HG03139 (cell line): ENCODE results near the gene LGALS3.

Experiments
- ATAC-seq: cut with Tn5 transposase; IDR thresholded peaks from one replicate; pipeline ENCODE4 v1.9.1; 2021; ENCODE audit not compliant: unreplicated experiment

LGALS3 gene

GRCh38 chr14:55180434-55180833 lies 51.4 kb downstream of the LGALS3 start:
- peak; percentile 75 for ATAC-seq

GRCh38 chr14:55188686-55189295 lies 59.7 kb downstream of the LGALS3 start:
- ATAC-seq: no peak

GRCh38 chr14:55190906-55191202 lies 61.8 kb downstream of the LGALS3 start:
- ATAC-seq: no peak

- peak; percentile 96 for ATAC-seq
Measured at GRCh38 chr14:55191203-55192053, 62.4 kb downstream of the LGALS3 start, which contains the start of gene DLGAP5. Gene DLGAP5 (minus strand): TSS chr14:55191585. CDS start chr14:55189179, 2,406 bp downstream.

GRCh38 chr14:55192054-55192621 lies 63.1 kb downstream of the LGALS3 start:
- ATAC-seq: no peak

GRCh38 chr14:55194656-55195355 lies 65.8 kb downstream of the LGALS3 start:
- ATAC-seq: no peak
